Vagina (tissue), 2 donors: ENCODE measurements around the gene HCN4.

Experiments used
- POLR2A ChIP-seq, 2 donors: fragments of 450-650 bp; IDR thresholded peaks; one replicate each; pipeline ENCODE4 v1.6.1; 2017; ENCODE audit warnings: antibody characterized with exemption in 2 of 2, mild to moderate bottlenecking in 2 of 2, moderate library complexity in 2 of 2
- POLR2AphosphoS5 ChIP-seq, 2 donors: sonication (generic); formaldehyde crosslinking; IDR thresholded peaks; one replicate each; pipeline ENCODE4 v1.9.0; 2017; ENCODE audit warnings: antibody characterized with exemption in 2 of 2, mild to moderate bottlenecking in 2 of 2, low read depth in 1 of 2; ENCODE audit not compliant: insufficient read depth in 1 of 2
- TF ChIP-seq, protein P1 (sequence below), 3 experiments: fragments of 450-650 bp in 2 of 3; fragments of 200-600 bp in 1 of 3; sonication (generic) in 1 of 3; IDR thresholded peaks; one replicate each; pipeline ENCODE4 v1.5.1; 2017 to 2019; ENCODE audit warnings: antibody characterized with exemption in 3 of 3, mild to moderate bottlenecking in 2 of 3, moderate library complexity in 2 of 3

GRCh38 chr15:73375755-73376305, 7.1 kb upstream of the HCN4 start:
- TF ChIP-seq, protein P1, sequence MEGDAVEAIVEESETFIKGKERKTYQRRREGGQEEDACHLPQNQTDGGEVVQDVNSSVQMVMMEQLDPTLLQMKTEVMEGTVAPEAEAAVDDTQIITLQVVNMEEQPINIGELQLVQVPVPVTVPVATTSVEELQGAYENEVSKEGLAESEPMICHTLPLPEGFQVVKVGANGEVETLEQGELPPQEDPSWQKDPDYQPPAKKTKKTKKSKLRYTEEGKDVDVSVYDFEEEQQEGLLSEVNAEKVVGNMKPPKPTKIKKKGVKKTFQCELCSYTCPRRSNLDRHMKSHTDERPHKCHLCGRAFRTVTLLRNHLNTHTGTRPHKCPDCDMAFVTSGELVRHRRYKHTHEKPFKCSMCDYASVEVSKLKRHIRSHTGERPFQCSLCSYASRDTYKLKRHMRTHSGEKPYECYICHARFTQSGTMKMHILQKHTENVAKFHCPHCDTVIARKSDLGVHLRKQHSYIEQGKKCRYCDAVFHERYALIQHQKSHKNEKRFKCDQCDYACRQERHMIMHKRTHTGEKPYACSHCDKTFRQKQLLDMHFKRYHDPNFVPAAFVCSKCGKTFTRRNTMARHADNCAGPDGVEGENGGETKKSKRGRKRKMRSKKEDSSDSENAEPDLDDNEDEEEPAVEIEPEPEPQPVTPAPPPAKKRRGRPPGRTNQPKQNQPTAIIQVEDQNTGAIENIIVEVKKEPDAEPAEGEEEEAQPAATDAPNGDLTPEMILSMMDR (IDR thresholded peaks at IDR 0.05): no peak
- TF ChIP-seq POLR2A (IDR thresholded peaks at IDR 0.05): no peak
- no peak for TF ChIP-seq POLR2AphosphoS5 (IDR thresholded peaks at IDR 0.05; ENCODE audit: insufficient read depth in 1 of 2, low read depth in 1 of 2)
